ENCODE results near the gene SUN1. TPM values are rescaled to one million over a fixed set of nuclear protein-coding genes. Genes with fewer than 3 reads are reported as not detected.

SUN1 gene
- total and polyA plus RNA-seq, 2 donors (not counting 1 experiment from before 2014, with no cell fraction given): 185 to 220 TPM

GRCh38 chr7:805261-805660 lies 27.0 kb upstream of the SUN1 start:
- TF ChIP-seq CTCF (conservative IDR thresholded peaks at IDR 0.05 in 1 of 2, IDR thresholded peaks at IDR 0.05 in 1 of 2; ENCODE audit: low read depth in 1 of 2, low read length in 2 of 2) (no peak), EZH2 (IDR thresholded peaks at IDR 0.05; ENCODE audit: low read length, missing control alignments) (no peak)
- H3K9ac ChIP-seq (ENCODE audit: insufficient read depth, low read length): no peak overlapping the region
- no peaks in the 10 kb centered on the region for H3K27me3 ChIP-seq (ENCODE audit: control insufficient read depth, insufficient read depth, low read length)
- H3K4me2 ChIP-seq (ENCODE audit: extremely low read depth, insufficient read depth, low read length): no peak overlapping the region
- H3K4me1 ChIP-seq (ENCODE audit: control insufficient read depth, extremely low read depth, insufficient read depth, low read length): peaks cover 3% of the 10 kb centered on the region
- H3K4me3 ChIP-seq (replicated peaks in 1 of 4; ENCODE audit: control extremely low read depth in 1 of 4, insufficient read depth in 1 of 4, low read depth in 3 of 4, low read length in 4 of 4): no peak overlapping the region
- H3K27ac ChIP-seq (ENCODE audit: insufficient read depth, low read length): no peak overlapping the region
- no peak for DNase-seq (ENCODE audit: low read depth in 2 of 2)
- H4K20me1 ChIP-seq (ENCODE audit: control insufficient read depth, extremely low read depth, insufficient read depth, low read length): no peaks in the 10 kb centered on the region
- no peak overlapping the region for H2AFZ ChIP-seq (ENCODE audit: low read length)
- H3K36me3 ChIP-seq (ENCODE audit: control insufficient read depth, insufficient read depth, low read length): no peaks in the 10 kb centered on the region
- H3K79me2 ChIP-seq (ENCODE audit: control insufficient read depth, insufficient read depth, low read length): no peaks in the 10 kb centered on the region
- H3K9me3 ChIP-seq (ENCODE audit: control insufficient read depth, insufficient read depth, low read depth, low read length): no peaks in the 10 kb centered on the region

GRCh38 chr7:815284-816216 lies 16.7 kb upstream of the SUN1 start:
- H3K36me3 ChIP-seq (ENCODE audit: control insufficient read depth, insufficient read depth, low read length): no peaks in the 10 kb centered on the region

More at GRCh38 chr7:815284-816216, 16.7 kb upstream of the SUN1 start:
- no peaks in the 10 kb centered on the region for H3K9me3 ChIP-seq (ENCODE audit: control insufficient read depth, insufficient read depth, low read depth, low read length)
- TF ChIP-seq EZH2 (IDR thresholded peaks at IDR 0.05; ENCODE audit: low read length, missing control alignments): no peak
- TF ChIP-seq CTCF (conservative IDR thresholded peaks at IDR 0.05 in 1 of 2, IDR thresholded peaks at IDR 0.05 in 1 of 2; ENCODE audit: low read depth in 1 of 2, low read length in 2 of 2): no peak
- no peak overlapping the region for H3K27ac ChIP-seq (ENCODE audit: insufficient read depth, low read length)
- H3K27me3 ChIP-seq (ENCODE audit: control insufficient read depth, insufficient read depth, low read length): no peaks in the 10 kb centered on the region
- H3K9ac ChIP-seq (ENCODE audit: insufficient read depth, low read length): peak overlapping the region; percentile 21
- DNase-seq (ENCODE audit: low read depth in 2 of 2): peak in 1 of 2 donors; percentile 32
- no peak overlapping the region for H2AFZ ChIP-seq (ENCODE audit: low read length)
- peaks cover 2% of the 10 kb centered on the region for H4K20me1 ChIP-seq (ENCODE audit: control insufficient read depth, extremely low read depth, insufficient read depth, low read length)
- peaks cover 18% of the 10 kb centered on the region for H3K4me1 ChIP-seq (ENCODE audit: control insufficient read depth, extremely low read depth, insufficient read depth, low read length)
- peaks cover 38% of the 10 kb centered on the region for H3K79me2 ChIP-seq (ENCODE audit: control insufficient read depth, insufficient read depth, low read length)
- H3K4me2 ChIP-seq (ENCODE audit: extremely low read depth, insufficient read depth, low read length): peak overlapping the region; percentile 71
- peak overlapping the region; percentile 15 to 57 (median 40) for H3K4me3 ChIP-seq (replicated peaks in 1 of 4; ENCODE audit: control extremely low read depth in 1 of 4, insufficient read depth in 1 of 4, low read depth in 3 of 4, low read length in 4 of 4)

Data from fibroblast of lung (primary cell).